Nephron (organoid): ENCODE data around the gene HEMGN.
A peak's percentile ranks its signal among the peaks of the same experiment; 100 is the strongest.

Experiments
- H3K27ac Mint-ChIP-seq, 3 experiments: 2 replicates each; pipeline ENCODE4 v1.8.0; 2020; ENCODE audit warnings: mixed read lengths in 3 of 3, mild to moderate bottlenecking in 2 of 3, moderate library complexity in 1 of 3
- H3K27me3 Mint-ChIP-seq: 2 replicates; pipeline ENCODE4 v1.8.0; 2021; ENCODE audit warnings: low read depth, mild to moderate bottlenecking, moderate library complexity, mixed read lengths
- H3K36me3 Mint-ChIP-seq: 2 replicates; pipeline ENCODE4 v1.8.0; 2020; ENCODE audit warnings: low read depth, mixed read lengths
- H3K4me1 Mint-ChIP-seq: 2 replicates; pipeline ENCODE4 v1.8.0; 2020; ENCODE audit warnings: mixed read lengths
- H3K4me3 Mint-ChIP-seq, 3 experiments: 2 replicates each; pipeline ENCODE4 v1.8.0; 2020; ENCODE audit warnings: mild to moderate bottlenecking in 3 of 3, mixed read lengths in 3 of 3, moderate library complexity in 2 of 3
- H3K9me3 Mint-ChIP-seq: 2 replicates; pipeline ENCODE4 v1.8.0; 2020; ENCODE audit warnings: mixed read lengths
- CTCF ChIP-seq, 3 experiments: fragments of 200-600 bp; sonication (generic); IDR thresholded peaks; one replicate each; pipeline ENCODE4 v1.5.0; 2021; ENCODE audit warnings: antibody characterized with exemption in 3 of 3; ENCODE audit not compliant: unreplicated experiment in 3 of 3

HEMGN gene

GRCh38 chr9:97900738-97901565, 37.0 kb downstream of the HEMGN start:
- peak; percentile 60 to 72 (median 70) for TF ChIP-seq CTCF (IDR thresholded peaks at IDR 0.05; ENCODE audit: unreplicated experiment in 3 of 3)
- Mint-ChIP-seq H3K4me1 (no peaks in the 10 kb centered on the region), H3K27me3 (no peaks in the 10 kb centered on the region), H3K36me3 (peaks cover 13% of the 10 kb centered on the region), H3K4me3 (no peak overlapping the region), H3K27ac (no peak overlapping the region), H3K9me3 (no peaks in the 10 kb centered on the region)

GRCh38 chr9:97900103-97900737, 37.8 kb downstream of the HEMGN start:
- Mint-ChIP-seq H3K36me3 (peaks cover 18% of the 10 kb centered on the region), H3K9me3 (peaks cover 2% of the 10 kb centered on the region), H3K27me3 (no peaks in the 10 kb centered on the region)

GRCh38 chr9:97895695-97896332, 42.2 kb downstream of the HEMGN start:
- no peak for TF ChIP-seq CTCF (IDR thresholded peaks at IDR 0.05; ENCODE audit: unreplicated experiment in 3 of 3)
- peaks cover 7% of the 10 kb centered on the region for H3K36me3 Mint-ChIP-seq
- no peaks in the 10 kb centered on the region for H3K4me1 Mint-ChIP-seq
- H3K9me3 Mint-ChIP-seq, result peaks cover 21% of the 10 kb centered on the region
- no peak overlapping the region for H3K4me3 Mint-ChIP-seq
- H3K27me3 Mint-ChIP-seq, result peaks cover 11% of the 10 kb centered on the region
- H3K27ac Mint-ChIP-seq, result no peak overlapping the region

More at GRCh38 chr9:97900103-97900737, 37.8 kb downstream of the HEMGN start:
- Mint-ChIP-seq H3K27ac (no peak overlapping the region), H3K4me1 (no peaks in the 10 kb centered on the region), H3K4me3 (no peak overlapping the region)
- TF ChIP-seq CTCF (IDR thresholded peaks at IDR 0.05; ENCODE audit: unreplicated experiment in 3 of 3), result no peak

GRCh38 chr9:97895211-97895610, 42.8 kb downstream of the HEMGN start:
- no peak overlapping the region for H3K27ac Mint-ChIP-seq
- TF ChIP-seq CTCF (IDR thresholded peaks at IDR 0.05; ENCODE audit: unreplicated experiment in 3 of 3), result no peak
- no peaks in the 10 kb centered on the region for H3K4me1 Mint-ChIP-seq
- peaks cover 14% of the 10 kb centered on the region for H3K27me3 Mint-ChIP-seq
- H3K36me3 Mint-ChIP-seq, result peaks cover 7% of the 10 kb centered on the region
- no peak overlapping the region for H3K4me3 Mint-ChIP-seq
- peaks cover 21% of the 10 kb centered on the region for H3K9me3 Mint-ChIP-seq

GRCh38 chr9:97892421-97892820, 45.6 kb downstream of the HEMGN start:
- H3K9me3 Mint-ChIP-seq, result peaks cover 21% of the 10 kb centered on the region
- no peak overlapping the region for H3K4me3 Mint-ChIP-seq
- H3K36me3 Mint-ChIP-seq, result peaks cover 7% of the 10 kb centered on the region
- TF ChIP-seq CTCF (IDR thresholded peaks at IDR 0.05; ENCODE audit: unreplicated experiment in 3 of 3), result no peak
- H3K27ac Mint-ChIP-seq, result no peak overlapping the region
- peaks cover 35% of the 10 kb centered on the region for H3K27me3 Mint-ChIP-seq
- no peaks in the 10 kb centered on the region for H3K4me1 Mint-ChIP-seq
